H9 (cell line): ENCODE results near the gene MRPL14. TPM values are rescaled to one million over a fixed set of nuclear protein-coding genes. Genes with fewer than 3 reads are reported as not detected.

ENCODE experiments used
- DNase-seq: peaks from one replicate; pipeline ENCODE4 v3.0.0-alpha.2; 2017
- H2AFZ ChIP-seq: one replicate; pipeline ENCODE4 v1.6.1; 2013; ENCODE audit warnings: mild to moderate bottlenecking, low read length, control low read depth, moderate library complexity
- H2AK5ac ChIP-seq: 2 replicates; pipeline ENCODE4 v1.6.1; 2013; ENCODE audit warnings: low read length, control low read depth, mixed read lengths; ENCODE audit not compliant: insufficient read length
- H2BK120ac ChIP-seq: one replicate; pipeline ENCODE4 v1.6.1; 2013; ENCODE audit warnings: low read depth, mild to moderate bottlenecking, low read length, control low read depth, inconsistent platforms; ENCODE audit not compliant: poor library complexity, severe bottlenecking
- H2BK12ac ChIP-seq: 2 replicates; pipeline ENCODE4 v1.6.1; 2013; ENCODE audit warnings: low read length, control low read depth, mixed read lengths, low read depth; ENCODE audit not compliant: insufficient read length
- H2BK15ac ChIP-seq: 2 replicates; pipeline ENCODE4 v1.6.1; 2013; ENCODE audit warnings: low read depth, low read length, control low read depth
- H2BK20ac ChIP-seq: one replicate; pipeline ENCODE4 v1.6.1; 2013; ENCODE audit warnings: low read depth, mild to moderate bottlenecking, low read length, control low read depth, inconsistent platforms; ENCODE audit not compliant: poor library complexity, severe bottlenecking
- H2BK5ac ChIP-seq: 2 replicates; pipeline ENCODE4 v1.6.1; 2013; ENCODE audit warnings: low read length, control low read depth, mixed read lengths; ENCODE audit not compliant: insufficient read length
- H3K14ac ChIP-seq: 2 replicates; pipeline ENCODE4 v1.6.1; 2013; ENCODE audit warnings: low read length, control low read depth; ENCODE audit not compliant: insufficient read depth
- H3K18ac ChIP-seq: 2 replicates; pipeline ENCODE4 v1.6.1; 2013; ENCODE audit warnings: low read depth, mild to moderate bottlenecking, mixed read lengths, low read length, control low read depth; ENCODE audit not compliant: insufficient read length
- H3K23ac ChIP-seq: 2 replicates; pipeline ENCODE4 v1.6.1; 2013; ENCODE audit warnings: low read length, control low read depth, mixed read lengths, low read depth; ENCODE audit not compliant: insufficient read length
- H3K23me2 ChIP-seq: 2 replicates; pipeline ENCODE4 v1.6.1; 2013; ENCODE audit warnings: low read depth, mild to moderate bottlenecking, mixed read lengths, low read length, control low read depth; ENCODE audit not compliant: insufficient read length, poor library complexity, severe bottlenecking
- H3K27ac ChIP-seq: 2 replicates; pipeline ENCODE4 v1.5.1; 2013; ENCODE audit warnings: low read length, control low read depth, mixed read lengths, low read depth; ENCODE audit not compliant: insufficient read length
- H3K27me3 ChIP-seq: 2 replicates; pipeline ENCODE4 v1.6.1; 2013; ENCODE audit warnings: low read length, control low read depth, inconsistent platforms; ENCODE audit not compliant: insufficient read depth
- H3K4ac ChIP-seq: 2 replicates; pipeline ENCODE4 v1.6.1; 2013; ENCODE audit warnings: low read depth, mild to moderate bottlenecking, control low read depth, inconsistent platforms, low read length, moderate library complexity
- H3K4me1 ChIP-seq: 2 replicates; pipeline ENCODE4 v1.6.1; 2013; ENCODE audit warnings: low read length, control low read depth, inconsistent platforms; ENCODE audit not compliant: insufficient read depth
- H3K4me2 ChIP-seq: 2 replicates; pipeline ENCODE4 v1.6.1; 2013; ENCODE audit warnings: low read length, control low read depth, mixed read lengths; ENCODE audit not compliant: insufficient read length, insufficient read depth
- H3K56ac ChIP-seq: 2 replicates; pipeline ENCODE4 v1.6.1; 2013; ENCODE audit warnings: low read depth, mild to moderate bottlenecking, mixed read lengths, low read length, control low read depth; ENCODE audit not compliant: insufficient read length
- H3K79me1 ChIP-seq: 2 replicates; pipeline ENCODE4 v1.6.1; 2013; ENCODE audit warnings: low read depth, mild to moderate bottlenecking, moderate library complexity, low read length, control low read depth, inconsistent platforms; ENCODE audit not compliant: insufficient read depth, poor library complexity, severe bottlenecking
- H3K79me2 ChIP-seq: 2 replicates; pipeline ENCODE4 v1.6.1; 2013; ENCODE audit warnings: low read length, control low read depth, inconsistent platforms; ENCODE audit not compliant: insufficient read depth
- H3K9ac ChIP-seq: 2 replicates; pipeline ENCODE4 v1.6.1; 2013; ENCODE audit warnings: low read length, control low read depth, mixed read lengths; ENCODE audit not compliant: insufficient read length; ENCODE audit errors: extremely low read depth
- H3K9me3 ChIP-seq: one replicate; pipeline ENCODE4 v1.6.1; 2013; ENCODE audit warnings: low read depth, low read length, inconsistent platforms; ENCODE audit not compliant: control insufficient read depth
- H3T11ph ChIP-seq: one replicate; pipeline ENCODE4 v1.6.1; 2013; ENCODE audit warnings: mild to moderate bottlenecking, low read length, control low read depth, inconsistent platforms
- H4K20me1 ChIP-seq: one replicate; pipeline ENCODE4 v1.6.1; 2013; ENCODE audit not compliant: control insufficient read depth, insufficient read length, insufficient read depth
- H4K5ac ChIP-seq: 2 replicates; pipeline ENCODE4 v1.6.1; 2013; ENCODE audit warnings: low read depth, mild to moderate bottlenecking, mixed read lengths, low read length, control low read depth; ENCODE audit not compliant: insufficient read length
- H4K8ac ChIP-seq: replicated peaks from 2 replicates; pipeline ENCODE4 v1.6.1; 2013; ENCODE audit warnings: low read length, control low read depth, mixed read lengths, low read depth; ENCODE audit not compliant: insufficient read length
- H4K91ac ChIP-seq: 2 replicates; pipeline ENCODE4 v1.6.1; 2013; ENCODE audit warnings: low read depth, mild to moderate bottlenecking, moderate library complexity, mixed read lengths, low read length, control low read depth; ENCODE audit not compliant: insufficient read length
- H3K27ac Mint-ChIP-seq, 3 experiments: 2 replicates in 2 of 3; 3 replicates in 1 of 3; pipeline ENCODE4 v1.8.0; 2020 to 2021; ENCODE audit warnings: mixed read lengths in 3 of 3, mild to moderate bottlenecking in 1 of 3, moderate library complexity in 1 of 3
- H3K27me3 Mint-ChIP-seq: 2 replicates; pipeline ENCODE4 v1.8.0; 2021; ENCODE audit warnings: low read depth, mild to moderate bottlenecking, moderate library complexity, mixed read lengths
- H3K36me3 Mint-ChIP-seq, 3 experiments: 2 replicates in 2 of 3; 3 replicates in 1 of 3; pipeline ENCODE4 v1.8.0; 2020 to 2021; ENCODE audit warnings: low read depth in 3 of 3, mixed read lengths in 3 of 3; ENCODE audit not compliant: insufficient read depth in 1 of 3
- H3K4me1 Mint-ChIP-seq, 2 experiments: 2 replicates each; pipeline ENCODE4 v1.8.0; 2020; ENCODE audit warnings: mixed read lengths in 2 of 2
- H3K4me3 Mint-ChIP-seq, 2 experiments: 2 replicates in 1 of 2; 3 replicates in 1 of 2; pipeline ENCODE4 v1.8.0; 2020 to 2021; ENCODE audit warnings: mild to moderate bottlenecking in 2 of 2, mixed read lengths in 2 of 2, moderate library complexity in 1 of 2
- H3K9me3 Mint-ChIP-seq, 2 experiments: 2 replicates in 1 of 2; 3 replicates in 1 of 2; pipeline ENCODE4 v1.8.0; 2020; ENCODE audit warnings: mild to moderate bottlenecking in 2 of 2, mixed read lengths in 2 of 2, moderate library complexity in 1 of 2
- WGBS: extraction: QIAGEN DNeasy Blood & Tissue Kit; methylation state at CpG from one replicate; pipeline ENCODE4 v1.1.7; 2013; ENCODE audit warnings: missing lambda C conversion rate, low lambda C conversion rate, mixed read lengths; ENCODE audit not compliant: insufficient read length; ENCODE audit errors: extremely low coverage; 5-methylcytosine and 5-hydroxymethylcytosine counted together
- total RNA-seq: library from RNA; stranded (reverse); gene quantifications from 2 replicates; pipeline ENCODE4 v1.2.1, GENCODE V29; 2021
- TF ChIP-seq, protein P1 (sequence below): fragments of 200-600 bp; sonication (generic); conservative IDR thresholded peaks from 3 replicates; pipeline ENCODE4 v1.8.0; 2021; ENCODE audit warnings: antibody characterized with exemption, mild to moderate bottlenecking

The MRPL14 gene
- total RNA-seq, 1 experiment from 2014 or later = 80.1 TPM

GRCh38 chr6:44147256-44147655 lies 20.0 kb upstream of the MRPL14 start:
- Histone ChIP-seq H3T11ph (no peak overlapping the region), H2BK5ac (no peak overlapping the region), H3K4ac (no peak overlapping the region), H3K56ac (no peak overlapping the region), H3K23me2 (no peaks in the 10 kb centered on the region), H3K27me3 (no peaks in the 10 kb centered on the region), H3K23ac (no peak overlapping the region), H2BK120ac (no peak overlapping the region), H3K27ac (no peak overlapping the region), H3K9ac (no peak overlapping the region), H2AK5ac (no peak overlapping the region), H3K18ac (no peak overlapping the region), H4K8ac (no peak overlapping the region), H3K9me3 (no peaks in the 10 kb centered on the region), H2BK15ac (no peak overlapping the region), H2BK20ac (no peak overlapping the region), H3K79me2 (no peaks in the 10 kb centered on the region), H3K14ac (no peak overlapping the region), H3K79me1 (no peaks in the 10 kb centered on the region), H2AFZ (no peak overlapping the region), H4K20me1 (peaks cover 7% of the 10 kb centered on the region), H3K4me2 (no peak overlapping the region), H4K91ac (no peak overlapping the region), H2BK12ac (no peak overlapping the region), H3K4me1 (no peaks in the 10 kb centered on the region), H4K5ac (no peak overlapping the region)
- TF ChIP-seq, protein P1, sequence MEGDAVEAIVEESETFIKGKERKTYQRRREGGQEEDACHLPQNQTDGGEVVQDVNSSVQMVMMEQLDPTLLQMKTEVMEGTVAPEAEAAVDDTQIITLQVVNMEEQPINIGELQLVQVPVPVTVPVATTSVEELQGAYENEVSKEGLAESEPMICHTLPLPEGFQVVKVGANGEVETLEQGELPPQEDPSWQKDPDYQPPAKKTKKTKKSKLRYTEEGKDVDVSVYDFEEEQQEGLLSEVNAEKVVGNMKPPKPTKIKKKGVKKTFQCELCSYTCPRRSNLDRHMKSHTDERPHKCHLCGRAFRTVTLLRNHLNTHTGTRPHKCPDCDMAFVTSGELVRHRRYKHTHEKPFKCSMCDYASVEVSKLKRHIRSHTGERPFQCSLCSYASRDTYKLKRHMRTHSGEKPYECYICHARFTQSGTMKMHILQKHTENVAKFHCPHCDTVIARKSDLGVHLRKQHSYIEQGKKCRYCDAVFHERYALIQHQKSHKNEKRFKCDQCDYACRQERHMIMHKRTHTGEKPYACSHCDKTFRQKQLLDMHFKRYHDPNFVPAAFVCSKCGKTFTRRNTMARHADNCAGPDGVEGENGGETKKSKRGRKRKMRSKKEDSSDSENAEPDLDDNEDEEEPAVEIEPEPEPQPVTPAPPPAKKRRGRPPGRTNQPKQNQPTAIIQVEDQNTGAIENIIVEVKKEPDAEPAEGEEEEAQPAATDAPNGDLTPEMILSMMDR = no peak
- H3K36me3 Mint-ChIP-seq = peaks cover 12 to 62% (median 45%) of the 10 kb centered on the region in 3 experiments; a peak in 6 of 7 replicates
- WGBS = no CpG with 5 or more reads among the region's 7 CpGs
- H3K27me3 Mint-ChIP-seq = peaks cover 2% of the 10 kb centered on the region; the same call in 1 of the 2 replicates
- H3K9me3 Mint-ChIP-seq = no peaks in the 10 kb centered on the region
- DNase-seq = no peak
- no peak overlapping the region for H3K4me3 Mint-ChIP-seq
- H3K27ac Mint-ChIP-seq = no peak overlapping the region
- peaks cover 4% of the 10 kb centered on the region in 2 experiments for H3K4me1 Mint-ChIP-seq
